HG02759 (cell line): ENCODE data around the gene NUDT3.
"Not testable (repeated sequence)": the region's sequence is repeated elsewhere in the genome, so short reads cannot be mapped to it uniquely, and the experiment has no call there.

Source experiments
- ATAC-seq: cut with Tn5 transposase; IDR thresholded peaks from one replicate; pipeline ENCODE4 v1.9.1; 2021; ENCODE audit warnings: mild to moderate bottlenecking, moderate library complexity; ENCODE audit not compliant: unreplicated experiment

Gene NUDT3

DNA sequence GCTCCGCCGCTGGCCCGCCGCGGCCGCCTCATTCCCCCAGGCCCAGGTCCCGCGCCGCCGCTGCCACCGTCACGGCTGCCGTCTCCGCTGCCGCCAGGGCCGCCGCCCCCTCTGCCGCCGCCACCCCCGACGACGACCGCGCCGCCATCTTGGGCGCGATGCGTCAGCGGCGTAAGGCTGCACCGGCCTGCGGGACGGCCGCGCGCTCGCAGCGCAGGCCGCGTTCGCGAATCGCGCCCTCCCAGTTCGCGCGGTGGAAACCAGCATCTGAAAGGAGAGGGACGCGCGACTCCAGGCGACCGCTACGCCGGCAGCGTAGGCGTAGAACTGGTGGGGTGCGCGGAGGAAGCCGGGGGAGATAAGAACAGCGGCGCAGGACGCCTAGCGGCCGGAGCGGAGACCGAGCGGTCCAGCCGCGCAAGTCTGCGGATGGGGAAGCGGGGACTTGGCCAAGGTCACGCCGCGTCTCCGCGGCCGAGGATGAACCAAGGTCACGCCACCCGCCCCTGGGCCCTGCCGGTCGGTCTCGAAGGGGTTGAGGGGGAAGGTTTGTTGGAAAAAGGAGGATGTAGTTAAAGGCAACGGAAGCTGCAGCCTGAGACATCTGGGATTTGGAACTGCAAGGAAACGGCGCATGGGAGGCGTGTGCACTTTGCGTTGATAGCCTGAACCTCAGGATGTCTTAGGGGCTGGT is at the start of gene NUDT3:
TSS of gene NUDT3 (minus strand) at position 173 of the 694 bp plus-strand sequence. CDS start 307 bp downstream, outside the sequence.
- ATAC-seq, result peak; percentile 87

GRCh38 chr6:34441526-34441925 is 49.1 kb upstream of the NUDT3 start:
- ATAC-seq, result no peak

DNA sequence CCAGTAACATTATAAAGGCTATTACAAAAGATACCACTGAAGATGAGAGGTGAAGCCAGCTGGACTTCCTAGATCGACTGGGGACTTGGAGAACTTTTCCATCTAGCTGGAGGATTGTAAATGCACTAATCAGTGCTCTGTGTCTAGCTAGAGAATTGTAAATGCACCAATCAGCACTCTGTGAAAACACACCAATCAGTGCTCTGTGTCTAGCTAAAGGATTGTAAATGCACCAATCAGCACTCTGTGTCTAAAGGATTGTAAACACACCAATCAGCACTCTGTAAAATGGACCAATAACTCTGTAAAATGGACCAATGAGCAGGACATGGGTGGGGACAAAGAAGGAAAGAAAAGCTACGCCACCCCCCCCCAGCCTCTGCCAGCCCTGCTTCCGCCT is 47.0 kb upstream of the NUDT3 start:
- no peak for ATAC-seq

DNA sequence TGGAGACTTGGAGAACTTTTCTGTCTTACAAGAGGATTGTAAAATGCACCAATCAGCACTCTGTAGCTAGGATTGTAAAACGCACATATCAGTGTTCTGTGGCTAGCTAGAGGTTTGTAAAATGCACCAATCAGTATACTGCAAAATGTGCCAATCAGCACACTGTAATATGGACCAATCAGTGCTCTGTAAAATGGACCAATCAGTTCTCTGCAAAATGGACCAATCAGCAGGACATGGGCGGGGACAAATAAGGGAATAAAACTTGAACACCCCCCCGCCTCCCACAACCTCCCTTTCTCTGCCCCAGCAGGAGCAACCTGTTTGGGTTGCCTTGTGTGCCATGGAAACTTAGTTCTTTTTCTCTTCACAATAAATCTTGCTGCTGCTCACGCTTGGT is 46.2 kb upstream of the NUDT3 start:
- ATAC-seq, result no peak

GRCh38 chr6:34437644-34437970 is 45.1 kb upstream of the NUDT3 start:
- ATAC-seq, result no peak

GRCh38 chr6:34436803-34437643 is 44.6 kb upstream of the NUDT3 start:
- no peak for ATAC-seq

DNA sequence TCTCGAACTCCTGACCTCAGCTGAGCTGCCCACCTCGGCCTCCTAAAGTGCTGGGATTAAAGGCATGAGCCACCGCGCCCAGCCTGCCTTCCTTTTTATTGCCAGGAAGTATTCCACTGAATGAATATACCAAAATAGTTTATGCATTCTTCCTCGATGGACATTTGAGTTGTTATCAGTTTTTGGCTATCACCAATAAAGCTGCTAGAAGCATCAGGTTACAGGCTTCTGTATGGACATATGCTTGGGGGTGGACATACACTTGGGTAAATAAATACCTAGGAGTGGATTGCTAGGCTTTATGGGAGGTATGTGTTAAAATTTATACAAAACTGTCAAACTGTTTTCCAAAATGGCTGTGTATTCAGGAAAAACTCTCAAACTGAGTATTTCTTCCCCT is 43.4 kb upstream of the NUDT3 start:
- no peak for ATAC-seq

GRCh38 chr6:34425498-34426410 is 33.3 kb upstream of the NUDT3 start, which contains the start of gene RPS10:
RPS10 (minus strand) TSS chr6:34426069; CDS start chr6:34425221, 848 bp downstream.
- peak; percentile 93 for ATAC-seq

DNA sequence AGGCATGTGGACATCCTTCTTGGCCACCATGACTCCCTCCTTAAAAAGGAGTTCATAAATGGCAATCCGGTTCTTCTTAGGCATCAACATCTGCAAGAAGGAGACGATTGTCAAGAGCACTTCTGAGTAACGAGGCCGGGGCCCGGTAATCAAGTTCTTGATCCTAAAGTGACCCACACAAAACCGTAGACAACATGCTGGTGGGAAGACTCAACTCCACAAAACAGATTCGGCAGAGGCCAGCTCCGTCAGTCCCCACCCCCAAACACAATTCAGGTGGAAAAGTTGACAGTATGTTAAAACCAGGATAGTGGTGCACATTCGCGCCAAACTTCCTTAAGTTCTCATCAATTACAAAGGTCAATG is 32.6 kb upstream of the NUDT3 start:
- no peak for ATAC-seq

DNA sequence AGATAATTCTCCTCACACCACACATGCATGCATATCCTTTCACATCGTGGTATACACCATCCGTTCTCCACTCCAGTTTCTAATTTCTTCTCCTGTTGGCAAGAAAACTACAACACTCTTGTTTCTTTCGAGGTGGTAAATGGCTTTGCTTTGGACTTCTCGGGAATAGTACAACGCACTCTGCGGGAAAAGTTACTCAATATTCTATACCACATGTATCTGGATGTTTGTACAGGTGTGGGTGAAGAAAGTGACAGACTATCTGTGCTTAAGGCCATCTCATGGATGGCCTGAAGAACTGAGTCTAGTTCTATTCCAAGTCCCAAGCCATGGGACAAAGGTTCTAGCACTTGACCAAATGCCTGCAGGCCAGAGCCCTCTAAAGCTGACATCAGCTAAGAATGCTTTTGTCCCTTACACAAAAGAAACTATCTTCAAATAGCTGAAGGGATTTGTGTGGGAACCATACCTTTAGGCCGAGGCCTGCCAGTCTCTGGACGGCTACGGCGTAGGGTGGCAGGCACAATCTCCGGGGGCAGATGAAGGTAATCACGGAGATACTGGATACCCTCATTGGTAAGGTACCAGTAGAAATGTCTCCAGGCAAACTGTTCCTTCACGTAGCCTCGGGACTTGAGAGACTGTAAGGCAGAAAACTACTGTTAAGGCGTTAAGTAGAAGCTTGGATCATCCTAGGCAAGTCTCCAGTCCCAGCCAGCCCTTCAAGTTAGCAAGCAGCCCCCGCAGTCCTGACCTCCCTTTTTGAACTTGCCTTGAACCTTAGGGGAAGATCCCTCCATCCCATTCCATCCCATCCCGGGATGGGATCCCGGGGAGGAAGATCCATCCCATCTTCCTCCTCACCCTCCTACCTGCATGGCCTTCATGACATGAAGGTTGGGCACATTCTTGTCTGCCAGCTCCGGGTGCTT is 32.0 kb upstream of the NUDT3 start:
- ATAC-seq, result no peak

DNA sequence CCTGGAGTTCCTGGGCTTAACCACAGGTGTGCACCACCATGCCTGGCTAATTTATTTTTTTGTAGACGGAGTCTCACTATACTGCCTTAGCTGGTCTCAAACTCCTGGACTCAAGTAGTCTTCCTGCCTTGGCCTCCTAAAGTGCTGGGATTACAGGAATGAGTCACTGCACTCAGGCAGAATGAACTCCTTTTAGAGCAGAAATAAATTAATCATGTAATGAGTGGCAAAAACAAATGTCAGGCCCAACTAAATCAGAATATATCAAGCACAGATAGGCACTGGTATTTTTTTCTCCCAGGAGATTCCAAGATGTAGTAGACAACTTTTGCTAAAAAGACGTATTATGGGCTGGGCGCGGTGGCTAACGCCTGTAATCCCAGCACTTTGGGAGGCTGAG is 30.8 kb upstream of the NUDT3 start:
- no peak for ATAC-seq

DNA sequence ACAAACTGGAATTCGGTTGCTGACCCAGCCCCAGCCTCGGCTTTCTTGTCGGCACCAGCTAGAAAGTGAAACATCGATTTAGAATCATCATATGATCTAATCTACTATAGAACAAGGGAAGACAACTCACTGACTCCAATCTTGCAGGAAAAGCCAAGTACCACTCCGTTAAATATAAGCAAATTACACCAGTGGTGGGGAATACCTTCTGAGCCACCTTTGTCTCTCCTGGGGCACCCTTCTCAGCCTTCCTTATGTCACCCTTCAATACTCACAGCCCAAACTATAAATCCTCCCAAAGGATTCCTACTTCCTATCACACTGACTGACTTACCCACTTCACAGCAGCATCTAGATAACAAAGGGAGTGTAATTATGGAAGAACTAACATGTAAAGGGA is 25.9 kb upstream of the NUDT3 start:
- ATAC-seq, result no peak

DNA sequence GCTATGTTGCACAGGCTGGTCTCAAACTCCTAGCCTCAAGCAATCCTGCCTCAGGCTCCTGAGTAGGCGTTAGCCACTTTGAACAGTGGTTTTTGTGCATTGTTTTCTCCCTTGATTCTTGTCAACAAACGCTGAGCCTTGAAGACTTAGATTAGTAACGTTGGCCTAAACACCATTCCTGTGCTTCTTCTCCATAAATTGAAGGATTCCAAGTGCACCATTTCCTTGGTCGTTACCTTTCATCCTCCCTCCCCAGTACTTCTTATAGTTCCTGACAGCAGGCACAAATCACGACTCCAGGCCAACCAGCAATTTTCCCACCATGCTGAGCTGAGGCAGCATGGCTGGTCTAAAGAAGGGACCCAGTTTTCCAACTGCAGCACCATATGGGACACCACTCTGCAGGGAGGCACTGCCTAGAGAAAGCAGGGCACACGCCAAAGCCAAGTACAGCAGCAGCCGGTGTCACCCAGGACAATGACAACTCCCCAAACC is 24.5 kb upstream of the NUDT3 start:
- ATAC-seq, result no peak

DNA sequence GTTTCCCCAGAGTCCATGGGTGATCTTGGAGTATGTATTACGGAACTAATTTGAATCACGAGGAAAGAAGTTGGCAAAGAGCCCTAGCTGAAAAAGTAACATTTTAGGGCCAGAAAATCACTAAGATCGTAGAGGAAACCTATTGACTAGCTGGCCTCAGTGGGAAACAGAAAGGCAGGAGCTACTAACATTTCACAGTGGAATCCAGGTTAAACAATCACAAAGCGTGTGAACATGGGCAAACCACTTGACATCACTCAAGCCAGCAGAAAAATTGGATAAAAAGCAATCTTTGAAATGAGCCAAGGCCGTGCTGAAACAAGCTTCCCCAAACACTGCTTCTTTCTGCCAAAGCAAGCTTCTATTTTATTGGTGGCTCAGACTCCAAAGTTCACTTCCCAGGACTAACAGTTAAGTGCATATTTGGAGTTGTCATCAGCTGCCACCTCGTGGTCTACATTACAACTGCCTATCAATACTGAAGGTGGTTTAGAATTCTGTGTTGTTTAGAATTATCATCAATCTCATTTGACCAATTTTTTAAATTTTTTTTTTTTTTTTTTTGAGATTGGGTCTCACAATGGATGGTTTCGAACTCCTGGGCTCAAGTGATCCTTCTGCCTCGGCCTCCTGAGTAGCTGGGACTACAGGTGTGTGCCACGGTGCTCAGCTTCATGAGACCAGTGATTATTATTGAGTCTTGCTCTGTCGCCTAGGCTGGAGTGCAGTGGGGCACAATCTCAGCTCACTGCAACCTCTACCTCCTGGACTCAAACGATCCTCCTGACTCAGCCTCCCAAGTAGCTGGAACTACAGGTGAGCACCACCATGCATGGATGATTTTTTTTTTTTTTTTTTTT is 22.8 kb upstream of the NUDT3 start:
- no peak for ATAC-seq

DNA sequence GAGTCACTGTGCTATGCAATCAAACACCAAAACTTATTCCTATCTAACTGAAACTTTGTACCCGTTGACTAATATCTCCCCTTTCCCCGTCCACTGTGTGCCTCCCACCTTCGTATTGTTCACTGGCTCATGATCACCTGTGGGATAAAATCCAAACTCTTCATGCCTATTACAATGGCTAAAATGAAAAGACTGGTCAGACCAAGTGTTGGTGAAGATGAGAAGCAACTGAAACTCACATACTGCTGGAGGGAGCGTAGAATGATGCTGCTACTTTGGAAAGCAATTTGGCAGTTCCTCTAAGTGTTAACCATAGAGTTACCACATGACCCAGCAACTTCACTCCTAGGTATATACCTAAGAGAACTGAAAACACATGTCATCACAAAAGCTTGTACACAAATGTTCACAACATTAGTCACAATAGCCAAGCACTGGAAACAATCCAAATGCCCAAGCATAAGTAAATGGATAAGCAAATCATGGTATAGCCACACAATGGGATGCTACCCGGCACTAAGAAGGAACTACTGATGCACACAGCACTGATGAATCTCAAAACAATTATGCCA is 20.3 kb upstream of the NUDT3 start:
- no peak for ATAC-seq

DNA sequence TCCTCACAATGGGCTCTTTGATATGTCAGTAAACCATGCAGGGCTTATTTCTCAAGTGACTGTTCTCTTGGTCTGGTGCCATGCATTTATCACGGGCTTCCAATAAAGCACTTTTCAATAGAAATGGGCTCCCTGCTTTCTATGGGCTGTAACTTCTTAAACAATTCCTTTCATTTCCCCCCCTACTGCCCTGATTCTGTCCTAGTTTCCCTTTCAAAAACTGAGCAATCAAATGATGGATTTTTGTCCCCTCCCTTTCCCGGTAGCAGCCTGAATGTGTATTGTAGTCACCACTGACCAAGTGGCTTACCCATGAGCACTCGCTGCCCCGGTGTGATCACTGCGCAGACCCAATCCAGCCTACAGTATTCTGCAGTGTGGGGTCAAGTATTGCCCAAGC is 19.5 kb upstream of the NUDT3 start:
- no peak for ATAC-seq

DNA sequence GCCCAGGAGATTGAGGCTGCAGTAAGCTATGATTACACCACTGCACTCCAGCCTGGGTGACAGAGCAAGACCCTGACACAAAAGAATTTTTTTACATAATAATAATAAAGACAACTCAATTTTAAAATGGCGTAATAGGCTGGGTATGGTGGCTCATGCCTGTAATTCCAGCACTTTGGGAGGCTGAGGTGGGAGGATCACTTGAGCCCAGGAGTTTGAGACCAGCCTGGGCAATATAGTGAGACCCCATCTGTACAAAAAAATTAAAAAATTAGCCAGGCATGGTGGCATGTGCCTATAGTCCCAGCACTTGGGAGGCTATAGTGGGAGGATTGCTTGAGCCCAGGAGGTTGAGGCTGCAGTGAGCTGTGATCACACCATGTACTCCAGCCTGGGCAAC is 15.4 kb upstream of the NUDT3 start:
- ATAC-seq, result not testable (repeated sequence)

DNA sequence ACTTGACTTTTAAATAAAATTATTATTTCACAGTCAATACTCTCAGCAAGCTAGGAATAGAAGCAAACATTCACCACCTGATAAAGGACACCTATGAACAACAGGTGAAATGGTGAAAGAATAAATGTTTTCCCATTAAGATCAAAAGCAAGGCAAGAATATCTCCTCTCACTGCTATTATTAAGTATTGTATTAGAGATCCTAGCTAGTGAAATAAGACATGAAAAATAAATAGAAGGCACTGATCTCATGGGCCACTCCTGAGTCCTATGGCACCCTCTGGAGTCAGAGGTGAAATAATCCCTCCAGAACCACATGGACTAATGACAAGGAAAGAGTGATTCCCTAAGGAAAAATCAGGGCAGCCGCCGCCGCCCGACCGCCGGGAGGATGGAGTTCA is 4.0 kb upstream of the NUDT3 start:
- no peak for ATAC-seq

DNA sequence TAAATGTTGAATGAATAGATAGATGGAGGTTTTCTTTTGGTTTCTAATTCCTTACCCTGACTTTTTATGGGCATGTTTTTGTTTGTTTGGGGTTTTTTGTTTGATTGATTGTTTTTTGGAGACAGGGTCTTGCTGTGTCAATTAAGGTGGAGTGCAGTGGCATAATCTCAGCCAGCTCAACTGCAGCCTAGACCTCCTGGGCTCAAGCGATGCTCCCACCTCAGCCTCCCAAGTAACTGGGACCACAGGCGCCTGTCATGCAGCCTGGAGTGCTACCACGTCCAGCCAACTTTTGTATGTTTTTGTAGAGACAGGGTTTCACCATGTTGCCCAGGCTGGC is 1.5 kb upstream of the NUDT3 start:
- no peak for ATAC-seq
